Right kidney (tissue), 1 donor: ENCODE results near the gene SMYD3.

Experiments
- DNase-seq: peaks from one replicate; pipeline ENCODE4 v3.0.0-alpha.2; 2016

SMYD3 gene

GRCh38 chr1:245863566-245864184 is 643.4 kb downstream of the SMYD3 start:
- no peak for DNase-seq

DNA sequence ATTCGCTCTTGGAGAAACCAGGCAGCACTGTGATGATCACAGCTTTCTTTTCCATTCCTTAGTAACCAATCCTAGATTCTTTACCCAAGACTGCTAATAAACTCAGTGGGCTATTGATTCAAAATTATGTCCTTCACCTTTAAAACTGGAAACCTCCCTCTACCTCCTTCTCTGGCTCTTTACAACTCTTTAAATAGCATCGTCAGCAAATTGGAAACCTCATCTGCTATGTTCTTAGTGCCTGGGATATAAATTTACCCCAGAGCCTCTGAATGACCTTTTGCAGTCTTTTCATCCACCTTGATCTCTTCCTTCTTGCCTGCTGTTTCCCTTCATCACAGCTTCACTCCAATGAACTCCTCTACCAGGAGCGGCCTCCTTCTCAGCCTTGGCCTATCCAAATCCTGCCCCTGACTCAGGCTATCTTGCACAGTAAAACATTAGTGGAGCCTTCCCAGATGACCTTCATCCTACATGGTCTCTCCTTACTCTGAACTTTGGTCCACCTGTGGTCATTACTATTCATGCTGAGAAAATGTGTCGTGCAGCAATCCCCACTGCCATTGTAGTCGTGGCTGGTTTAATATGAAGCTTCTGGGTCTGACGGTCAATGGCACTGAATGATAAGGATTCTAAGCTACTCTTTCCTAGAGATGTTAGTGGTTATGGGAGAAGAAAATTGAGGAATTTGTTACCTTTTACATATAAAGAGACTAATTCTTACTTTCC is 644.1 kb downstream of the SMYD3 start:
- no peak for DNase-seq

DNA sequence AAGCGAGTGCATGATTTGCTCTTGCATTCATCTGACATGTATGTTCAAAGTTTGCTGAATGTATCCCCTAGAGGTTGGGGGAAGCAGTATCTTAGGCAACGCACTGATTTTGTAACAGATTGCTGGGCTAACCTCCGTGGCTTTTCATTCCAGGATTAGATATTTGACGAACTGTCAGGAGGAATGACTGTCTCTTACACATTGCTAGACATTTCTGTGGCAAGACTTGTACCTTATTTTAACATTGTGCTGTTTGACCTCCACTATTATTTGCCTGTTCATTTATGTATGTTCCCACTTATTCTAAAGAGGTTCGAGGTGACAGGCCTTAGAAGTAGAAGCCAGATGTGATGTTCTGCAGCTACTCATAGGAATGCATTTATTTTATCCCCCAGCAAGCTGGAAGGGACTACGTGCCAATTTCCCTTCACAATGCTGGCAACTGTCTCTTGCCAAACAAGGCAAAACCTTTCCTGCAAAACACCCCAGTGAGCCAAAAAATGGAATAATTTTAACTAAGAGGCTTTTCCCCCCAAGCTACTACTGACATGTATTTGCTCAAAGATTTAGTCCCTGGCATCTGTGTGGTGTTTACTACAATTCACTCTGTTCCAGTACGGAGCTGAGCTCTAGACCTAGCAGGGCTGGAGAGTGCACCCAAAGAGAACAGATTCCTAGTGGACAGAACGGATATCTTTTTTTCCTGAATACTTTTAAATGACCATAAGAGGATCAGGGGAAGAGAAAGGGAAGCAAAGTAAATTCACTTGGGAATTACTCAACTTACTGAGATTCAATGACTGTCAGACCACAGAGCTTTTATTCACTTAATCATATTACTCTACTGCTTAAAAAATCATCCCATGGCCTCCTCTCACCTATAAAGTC is 646.2 kb downstream of the SMYD3 start:
- DNase-seq = no peak

DNA sequence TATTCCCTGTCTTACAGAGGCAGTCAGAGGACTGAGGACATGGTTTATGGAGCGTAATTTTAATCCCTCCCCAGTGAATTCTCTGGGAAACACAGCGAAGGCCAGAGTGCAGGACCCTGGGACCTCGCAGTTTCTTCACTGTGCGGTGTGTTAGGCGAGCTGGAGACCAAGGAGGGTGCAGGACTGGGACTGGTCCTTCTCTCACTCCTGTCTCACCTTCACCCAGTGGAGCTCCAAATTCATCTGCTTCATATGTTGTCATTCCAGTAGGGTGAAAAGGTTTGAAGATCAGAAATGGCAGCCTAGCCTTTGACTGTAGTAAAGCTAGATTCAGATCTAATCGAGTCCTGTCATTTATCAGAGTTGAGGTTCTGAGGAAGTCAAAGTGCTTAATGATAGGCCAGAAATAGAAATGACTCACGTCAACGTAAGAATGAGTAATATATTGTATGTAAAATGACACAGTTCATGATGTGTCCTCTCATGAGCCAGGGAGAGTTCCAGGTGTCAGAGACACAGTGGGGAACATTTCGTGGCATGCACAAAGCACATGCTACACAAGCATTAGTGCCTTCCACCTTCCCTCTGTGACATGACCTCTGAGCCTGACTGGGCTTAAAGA is 647.5 kb downstream of the SMYD3 start:
- no peak for DNase-seq

DNA sequence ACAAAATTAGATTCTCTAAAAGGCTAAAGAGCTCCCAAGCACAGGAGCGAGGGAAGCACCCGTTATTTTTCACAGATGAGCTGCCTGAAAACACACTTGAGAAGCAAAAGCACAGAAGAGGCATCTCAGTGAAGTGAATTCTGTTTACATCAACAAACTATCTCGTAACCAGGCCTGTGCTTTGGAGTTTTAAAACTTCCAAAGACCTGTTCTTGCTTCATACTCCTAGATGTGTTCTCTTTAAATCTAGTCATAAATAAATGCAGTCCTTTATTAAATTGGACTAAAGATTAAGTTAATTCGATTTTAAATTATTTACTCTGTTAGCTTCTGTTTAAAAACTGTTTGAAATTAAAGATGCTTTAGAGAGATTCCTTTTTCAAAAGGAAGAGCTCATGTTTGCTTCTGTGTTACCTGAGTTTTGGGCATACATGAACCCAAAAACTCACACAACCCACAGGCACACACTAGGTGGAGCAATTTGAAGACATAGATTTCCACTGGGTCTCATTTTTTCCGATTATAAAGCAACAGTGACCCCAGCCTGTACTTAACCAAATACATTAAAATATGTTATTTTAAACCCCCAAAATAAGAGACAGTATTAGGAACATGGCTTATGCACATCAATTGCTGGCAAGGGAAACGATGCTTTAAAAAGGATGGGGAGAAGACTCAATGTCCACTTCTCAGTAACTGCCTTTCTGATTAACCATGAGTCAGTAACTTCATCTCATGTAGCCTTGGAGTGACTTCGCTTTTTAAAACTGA is 648.2 kb downstream of the SMYD3 start:
- DNase-seq = no peak

DNA sequence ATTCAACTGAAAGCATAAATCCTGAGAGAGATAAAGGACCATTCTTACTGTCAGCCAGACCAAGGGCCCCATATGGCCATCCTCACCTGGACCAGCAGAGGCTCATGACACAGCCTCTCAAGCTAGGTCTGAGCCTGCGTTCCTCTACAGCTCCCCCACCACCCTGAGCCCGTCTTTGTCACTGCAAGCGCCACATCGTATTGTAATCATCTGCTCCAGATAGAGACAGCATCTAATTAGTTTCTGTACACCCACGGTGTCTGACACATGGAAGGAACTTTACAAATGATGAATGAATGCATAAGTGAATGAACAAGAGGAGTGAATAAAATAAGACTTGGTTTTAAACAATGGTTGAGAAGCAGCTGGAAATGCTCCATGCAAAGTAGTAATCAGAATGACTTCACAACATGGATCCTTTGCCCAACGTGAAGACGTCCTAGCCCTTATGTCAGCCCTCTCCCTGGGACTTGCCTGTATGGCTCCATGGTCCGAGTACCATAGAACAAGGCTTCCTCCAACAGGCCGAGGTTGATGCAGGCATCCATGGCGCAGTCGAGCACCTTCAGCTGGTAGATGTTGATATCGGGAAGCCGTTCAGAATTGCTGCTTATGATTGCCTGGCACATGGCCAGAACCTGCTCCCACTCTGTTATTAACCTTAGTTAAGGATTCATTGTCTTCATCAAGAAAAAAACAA is 648.9 kb downstream of the SMYD3 start:
- DNase-seq = no peak

- no peak for DNase-seq
Measured at GRCh38 chr1:245856944-245857531, 650.0 kb downstream of the SMYD3 start.

- DNase-seq = no peak
Measured at GRCh38 chr1:245855846-245856730, 651.0 kb downstream of the SMYD3 start.

- DNase-seq = no peak
Measured at GRCh38 chr1:245853291-245853690, 653.8 kb downstream of the SMYD3 start.

DNA sequence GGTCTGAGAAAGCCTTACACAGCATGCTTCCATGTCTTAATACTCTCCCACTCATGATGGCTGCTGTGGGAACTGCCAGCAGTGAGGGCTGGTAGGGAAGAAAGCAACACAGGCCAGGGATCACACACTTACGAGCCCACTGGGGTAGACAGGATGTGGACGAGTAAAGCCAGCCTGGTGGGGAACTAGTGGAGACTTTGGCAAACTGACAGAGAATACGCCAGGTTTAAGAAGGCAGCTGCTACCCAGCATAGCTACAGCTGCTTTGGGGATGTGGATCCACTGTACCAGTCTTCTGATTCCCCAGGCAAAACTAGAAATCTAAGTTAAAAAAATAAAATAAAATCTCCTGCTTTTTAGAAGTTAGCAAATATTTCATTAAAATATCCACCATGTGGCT is 664.0 kb downstream of the SMYD3 start:
- no peak for DNase-seq

- DNase-seq = no peak
Measured at GRCh38 chr1:245842106-245842505, 665.0 kb downstream of the SMYD3 start.

DNA sequence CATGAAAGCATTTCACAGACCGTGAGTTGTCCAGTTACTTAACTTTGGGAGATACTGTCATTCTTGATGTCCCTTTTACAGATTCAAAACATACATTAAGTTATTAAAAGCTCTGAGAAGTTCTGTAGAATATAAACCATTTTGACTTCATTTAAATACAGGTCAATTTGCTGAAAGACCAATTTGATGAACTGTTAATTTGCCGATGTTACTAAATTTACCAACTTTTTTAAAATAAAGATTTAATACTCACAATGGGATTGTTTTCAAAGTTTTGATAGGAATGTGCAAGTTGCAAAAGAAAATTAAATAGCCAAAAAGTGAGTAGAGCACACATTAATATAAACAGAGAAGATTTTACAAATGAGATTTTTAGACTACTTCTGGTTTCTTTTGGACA is 666.1 kb downstream of the SMYD3 start:
- no peak for DNase-seq

- no peak for DNase-seq
Measured at GRCh38 chr1:245837718-245838117, 669.4 kb downstream of the SMYD3 start.

DNA sequence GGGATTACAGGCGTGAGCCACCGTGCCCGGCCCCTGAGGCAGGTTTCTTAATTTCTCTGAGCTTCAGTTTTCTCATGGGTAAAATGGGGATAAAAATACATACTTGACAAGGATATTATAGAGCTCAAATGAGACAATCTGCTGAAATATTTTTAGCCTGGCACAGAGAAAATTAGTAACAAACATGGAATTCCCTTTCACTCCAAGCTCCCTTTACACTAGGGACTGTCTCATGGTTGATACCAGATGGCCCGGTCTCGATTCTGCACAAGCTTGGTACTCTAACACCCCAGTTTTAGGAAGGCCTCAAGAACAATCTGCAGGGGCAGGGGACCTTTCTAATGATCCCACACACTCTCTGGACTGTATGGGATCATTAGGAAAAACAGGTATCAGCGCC is 671.7 kb downstream of the SMYD3 start:
- DNase-seq = no peak

GRCh38 chr1:245834002-245834401 is 673.1 kb downstream of the SMYD3 start:
- no peak for DNase-seq

DNA sequence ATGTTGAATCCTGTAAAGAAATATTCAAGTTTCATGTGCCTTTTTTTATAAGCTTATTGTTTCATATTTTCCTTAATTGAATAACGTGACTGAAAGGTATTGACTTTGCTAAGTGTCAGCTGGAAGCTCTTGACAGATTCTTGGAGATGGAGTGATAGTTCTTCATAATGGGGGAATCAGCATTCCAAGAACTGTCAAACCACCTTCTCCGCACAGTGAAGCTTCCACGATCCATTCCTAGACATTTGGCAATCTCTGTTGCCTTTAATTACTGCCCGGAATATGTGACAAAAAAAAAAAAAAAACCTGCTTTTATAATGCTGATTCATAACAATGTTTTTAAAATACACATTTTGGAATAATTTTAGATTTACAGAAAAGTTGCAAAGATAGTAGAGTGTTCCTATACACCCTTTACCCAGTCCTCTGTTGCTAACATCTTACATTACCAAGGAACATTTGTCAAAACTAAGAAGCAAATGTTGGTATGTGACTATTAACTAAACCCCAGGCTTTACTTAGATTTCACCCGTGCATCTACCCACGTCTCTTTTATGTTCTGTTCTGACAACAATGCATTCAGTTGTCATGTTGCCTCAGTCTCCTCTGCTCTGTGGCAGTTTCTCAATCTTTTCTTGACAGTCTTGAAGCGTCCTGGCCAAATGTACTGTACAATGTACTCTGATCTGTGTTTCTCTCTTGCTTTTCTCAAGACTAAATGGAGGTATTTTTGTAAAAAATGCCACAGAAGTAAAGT is 674.1 kb downstream of the SMYD3 start:
- no peak for DNase-seq

DNA sequence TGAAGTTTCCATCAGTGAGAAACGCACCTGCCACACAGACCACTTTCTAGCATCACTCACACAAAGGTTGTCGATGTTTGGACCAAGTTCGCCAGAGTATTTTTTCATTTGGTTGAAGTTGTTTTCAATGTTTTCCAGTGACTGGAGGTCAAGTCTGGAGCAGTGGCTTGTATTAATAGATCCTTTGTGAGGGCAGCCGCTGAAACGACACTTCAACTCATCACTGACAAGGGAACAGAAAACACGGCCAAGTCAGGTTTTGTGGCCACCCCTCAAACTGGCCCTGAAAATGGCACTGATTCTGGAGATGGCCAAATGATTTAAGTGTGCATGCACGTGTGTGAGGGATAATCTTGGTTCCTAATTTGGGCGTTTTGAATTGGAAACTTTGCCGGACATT is 675.6 kb downstream of the SMYD3 start:
- DNase-seq = no peak

GRCh38 chr1:245829826-245830225 is 677.3 kb downstream of the SMYD3 start:
- DNase-seq = no peak

GRCh38 chr1:245829194-245829593 is 677.9 kb downstream of the SMYD3 start:
- no peak for DNase-seq
